Raji (cell line): ENCODE measurements around the gene DEFB127.

Experiments
- POLR2A ChIP-seq: IDR thresholded peaks from 2 replicates; pipeline ENCODE4 v1.6.1; 2011; ENCODE audit warnings: low read depth, low read length, control low read depth; ENCODE audit not compliant: insufficient read depth

Gene DEFB127

GRCh38 chr20:157154-157553, at the start of gene DEFB127:
TSS of gene DEFB127 (plus strand) at chr20:157454. CDS start at chr20:157545, 91 bp downstream.
- TF ChIP-seq POLR2A = no peak

GRCh38 chr20:112396-112795, 44.9 kb upstream of the DEFB127 start:
- no peak for TF ChIP-seq POLR2A

- TF ChIP-seq POLR2A = no peak
Observed at GRCh38 chr20:117518-117917, 39.7 kb upstream of the DEFB127 start.

GRCh38 chr20:137668-138490, 19.4 kb upstream of the DEFB127 start:
- TF ChIP-seq POLR2A = no peak

GRCh38 chr20:142290-142689, 15.0 kb upstream of the DEFB127 start, which contains the start of gene DEFB126:
TSS of gene DEFB126 (plus strand) at chr20:142590. CDS start at chr20:142629, 39 bp downstream.
- TF ChIP-seq POLR2A = no peak

- no peak for TF ChIP-seq POLR2A
Observed at GRCh38 chr20:145877-146276, 11.4 kb upstream of the DEFB127 start.

- no peak for TF ChIP-seq POLR2A
Observed at GRCh38 chr20:152131-152530, 5.1 kb upstream of the DEFB127 start.

GRCh38 chr20:164618-165017, 7.4 kb downstream of the DEFB127 start:
- TF ChIP-seq POLR2A = no peak

- TF ChIP-seq POLR2A = no peak
Observed at GRCh38 chr20:168876-169275, 11.6 kb downstream of the DEFB127 start.

GRCh38 chr20:184288-184687, 27.0 kb downstream of the DEFB127 start:
- TF ChIP-seq POLR2A = no peak

GRCh38 chr20:187733-188132, 30.5 kb downstream of the DEFB127 start:
- TF ChIP-seq POLR2A = no peak

- no peak for TF ChIP-seq POLR2A
Observed at GRCh38 chr20:189611-190010, 32.4 kb downstream of the DEFB127 start, which contains the start of gene DEFB128. TSS of gene DEFB128 (minus strand) at chr20:189711. CDS start at chr20:189623, 88 bp downstream.

- no peak for TF ChIP-seq POLR2A
Observed at GRCh38 chr20:198225-198624, 41.0 kb downstream of the DEFB127 start.

GRCh38 chr20:199996-200395, 42.7 kb downstream of the DEFB127 start:
- no peak for TF ChIP-seq POLR2A
